ENCODE data around the gene INAVA.

INAVA gene

DNA sequence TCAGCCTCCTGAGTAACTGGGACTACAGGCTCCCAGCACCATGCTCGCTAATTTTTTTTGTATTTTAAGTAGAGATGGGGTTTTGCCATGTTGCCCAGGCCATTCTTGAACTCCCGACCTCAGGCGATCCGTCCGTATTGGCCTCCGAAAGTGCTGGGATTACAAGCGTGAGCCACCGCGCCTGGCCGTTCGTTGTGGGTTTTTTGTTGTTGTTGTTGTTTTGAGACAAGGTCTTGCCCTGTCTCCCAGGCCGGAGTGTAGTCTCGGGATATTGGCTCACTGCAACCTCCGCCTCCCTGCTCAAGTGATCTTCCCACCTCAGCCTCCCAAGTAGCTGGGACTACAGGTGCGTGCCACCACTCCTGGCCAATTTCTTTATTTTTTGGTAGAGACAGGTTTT is 4.7 kb upstream of the INAVA start:
- no peak overlapping the region for H3K9ac ChIP-seq (ENCODE audit: low read length in 2 of 2)
- H3K36me3 ChIP-seq (ENCODE audit: control insufficient read depth in 2 of 2, insufficient read depth in 2 of 2, low read length in 2 of 2), result no peaks in the 10 kb centered on the region
- H3K4me3 ChIP-seq (ENCODE audit: low read length in 2 of 2), result no peak overlapping the region
- H3K9me3 ChIP-seq (ENCODE audit: control insufficient read depth in 2 of 2, low read length in 2 of 2), result no peaks in the 10 kb centered on the region
- peaks cover 21 to 27% of the 10 kb centered on the region in 2 donors for H3K27me3 ChIP-seq (ENCODE audit: control insufficient read depth in 1 of 2, insufficient read depth in 2 of 2, low read length in 2 of 2)
- no peak overlapping the region for H3K27ac ChIP-seq (ENCODE audit: low read length)
- peaks cover 10% of the 10 kb centered on the region for H3K4me1 ChIP-seq (ENCODE audit: control insufficient read depth, insufficient read depth, low read length)

DNA sequence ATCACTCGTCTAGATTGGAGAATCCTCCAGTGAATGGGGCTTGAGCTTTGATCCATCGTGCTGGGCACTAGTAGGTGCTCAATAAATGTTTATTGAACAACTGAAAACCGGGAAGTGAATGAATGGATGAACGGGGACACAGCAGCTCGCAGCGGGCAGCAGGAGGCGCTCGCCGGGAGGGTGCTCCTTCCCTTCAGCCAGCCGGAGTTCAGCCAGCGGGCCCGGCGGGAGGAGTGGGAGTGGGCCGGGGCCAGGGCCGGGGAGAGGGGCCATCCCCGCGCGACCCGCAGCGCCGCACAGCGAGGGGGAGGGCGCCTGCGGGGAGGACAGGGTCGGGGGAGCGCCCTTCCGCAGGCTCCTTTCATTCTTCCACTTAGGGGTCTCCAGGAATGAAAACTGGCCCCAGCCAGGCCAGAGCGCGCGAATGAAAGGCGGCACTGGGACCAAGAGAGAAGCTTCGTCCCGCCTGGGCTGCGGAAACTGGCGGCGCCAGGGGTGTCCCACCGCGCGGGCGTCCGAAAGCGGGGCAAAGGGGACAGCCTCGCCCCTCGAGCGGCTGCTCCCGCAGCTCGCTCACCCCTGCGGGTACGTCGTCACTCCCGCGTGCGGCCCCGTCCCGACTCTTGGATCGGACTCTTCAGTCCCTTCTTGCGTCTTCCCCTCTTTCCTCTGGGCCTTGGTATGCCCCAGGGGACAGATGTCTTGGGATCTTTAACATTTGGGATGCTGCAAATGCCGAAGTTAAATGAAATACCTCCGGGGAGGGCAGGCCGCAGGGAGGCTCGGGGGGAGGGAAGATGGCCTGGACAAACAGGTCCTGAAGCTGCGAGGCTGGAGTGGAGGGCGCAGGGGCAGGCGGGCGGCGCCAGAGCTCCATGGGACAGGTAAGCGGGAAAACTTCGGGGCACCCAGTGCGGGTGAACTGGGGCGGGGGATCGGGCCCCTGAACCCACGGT is 3.6 kb upstream of the INAVA start:
- peaks cover 10% of the 10 kb centered on the region for H3K4me1 ChIP-seq (ENCODE audit: control insufficient read depth, insufficient read depth, low read length)
- H3K27ac ChIP-seq (ENCODE audit: low read length), result no peak overlapping the region
- no peaks in the 10 kb centered on the region for H3K36me3 ChIP-seq (ENCODE audit: control insufficient read depth in 2 of 2, insufficient read depth in 2 of 2, low read length in 2 of 2)
- H3K4me3 ChIP-seq (ENCODE audit: low read length in 2 of 2), result peak overlapping the region; percentile 60 to 70
- peak overlapping the region; percentile 32 to 36 for H3K9ac ChIP-seq (ENCODE audit: low read length in 2 of 2)
- peaks cover 21 to 27% of the 10 kb centered on the region in 2 donors for H3K27me3 ChIP-seq (ENCODE audit: control insufficient read depth in 1 of 2, insufficient read depth in 2 of 2, low read length in 2 of 2)
- H3K9me3 ChIP-seq (ENCODE audit: control insufficient read depth in 2 of 2, low read length in 2 of 2), result no peaks in the 10 kb centered on the region

DNA sequence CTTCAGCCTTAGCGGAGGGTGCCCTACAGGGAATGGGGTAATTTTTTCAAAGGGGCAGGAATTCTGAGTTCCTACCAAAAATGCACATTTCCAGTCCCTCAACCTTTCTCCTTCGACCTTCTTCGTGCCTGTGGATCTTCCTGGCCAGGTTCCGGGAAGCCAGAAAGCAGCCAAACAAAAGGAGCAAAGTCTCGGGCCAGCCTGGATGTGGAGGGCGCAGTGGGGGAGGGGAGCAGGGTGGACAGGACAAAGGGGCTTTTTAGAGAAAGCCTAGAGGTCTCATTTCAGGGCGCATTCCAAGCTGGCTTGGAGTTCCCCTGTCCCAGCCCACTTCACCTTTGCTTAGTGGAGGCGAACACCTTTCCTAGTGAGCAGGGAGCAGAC is 2.9 kb upstream of the INAVA start:
- H3K4me1 ChIP-seq (ENCODE audit: control insufficient read depth, insufficient read depth, low read length), result peaks cover 10% of the 10 kb centered on the region
- H3K4me3 ChIP-seq (ENCODE audit: low read length in 2 of 2), result peak overlapping the region in 1 of 2 donors; percentile 70
- no peak overlapping the region for H3K27ac ChIP-seq (ENCODE audit: low read length)
- H3K9ac ChIP-seq (ENCODE audit: low read length in 2 of 2), result no peak overlapping the region
- no peaks in the 10 kb centered on the region for H3K9me3 ChIP-seq (ENCODE audit: control insufficient read depth in 2 of 2, low read length in 2 of 2)
- H3K27me3 ChIP-seq (ENCODE audit: control insufficient read depth in 1 of 2, insufficient read depth in 2 of 2, low read length in 2 of 2), result peaks cover 21 to 27% of the 10 kb centered on the region in 2 donors
- no peaks in the 10 kb centered on the region for H3K36me3 ChIP-seq (ENCODE audit: control insufficient read depth in 2 of 2, insufficient read depth in 2 of 2, low read length in 2 of 2)

- Histone ChIP-seq H3K9ac (ENCODE audit: low read length in 2 of 2) (no peak overlapping the region), H3K4me3 (ENCODE audit: low read length in 2 of 2) (no peak overlapping the region), H3K4me1 (ENCODE audit: control insufficient read depth, insufficient read depth, low read length) (peaks cover 10% of the 10 kb centered on the region), H3K27me3 (ENCODE audit: control insufficient read depth in 1 of 2, insufficient read depth in 2 of 2, low read length in 2 of 2) (peaks cover 21 to 25% of the 10 kb centered on the region in 2 donors), H3K27ac (ENCODE audit: low read length) (no peak overlapping the region), H3K9me3 (ENCODE audit: control insufficient read depth in 2 of 2, low read length in 2 of 2) (no peaks in the 10 kb centered on the region), H3K36me3 (ENCODE audit: control insufficient read depth in 2 of 2, insufficient read depth in 2 of 2, low read length in 2 of 2) (no peaks in the 10 kb centered on the region)
Measured at GRCh38 chr1:200892546-200892945, 2.2 kb upstream of the INAVA start.

GRCh38 chr1:200892958-200893357 is 1.7 kb upstream of the INAVA start:
- Histone ChIP-seq H3K27ac (ENCODE audit: low read length) (no peak overlapping the region), H3K4me3 (ENCODE audit: low read length in 2 of 2) (no peak overlapping the region), H3K9me3 (ENCODE audit: control insufficient read depth in 2 of 2, low read length in 2 of 2) (no peaks in the 10 kb centered on the region), H3K27me3 (ENCODE audit: control insufficient read depth in 1 of 2, insufficient read depth in 2 of 2, low read length in 2 of 2) (peaks cover 21 to 24% of the 10 kb centered on the region in 2 donors), H3K9ac (ENCODE audit: low read length in 2 of 2) (no peak overlapping the region), H3K36me3 (ENCODE audit: control insufficient read depth in 2 of 2, insufficient read depth in 2 of 2, low read length in 2 of 2) (no peaks in the 10 kb centered on the region), H3K4me1 (ENCODE audit: control insufficient read depth, insufficient read depth, low read length) (peaks cover 10% of the 10 kb centered on the region)

GRCh38 chr1:200893411-200893901 is 1.2 kb upstream of the INAVA start:
- no peaks in the 10 kb centered on the region for H3K36me3 ChIP-seq (ENCODE audit: control insufficient read depth in 2 of 2, insufficient read depth in 2 of 2, low read length in 2 of 2)
- H3K9me3 ChIP-seq (ENCODE audit: control insufficient read depth in 2 of 2, low read length in 2 of 2), result no peaks in the 10 kb centered on the region
- no peak overlapping the region for H3K4me3 ChIP-seq (ENCODE audit: low read length in 2 of 2)
- H3K9ac ChIP-seq (ENCODE audit: low read length in 2 of 2), result no peak overlapping the region
- no peak overlapping the region for H3K27ac ChIP-seq (ENCODE audit: low read length)
- H3K4me1 ChIP-seq (ENCODE audit: control insufficient read depth, insufficient read depth, low read length), result peaks cover 10% of the 10 kb centered on the region
- peaks cover 20 to 23% of the 10 kb centered on the region in 2 donors for H3K27me3 ChIP-seq (ENCODE audit: control insufficient read depth in 1 of 2, insufficient read depth in 2 of 2, low read length in 2 of 2)

DNA sequence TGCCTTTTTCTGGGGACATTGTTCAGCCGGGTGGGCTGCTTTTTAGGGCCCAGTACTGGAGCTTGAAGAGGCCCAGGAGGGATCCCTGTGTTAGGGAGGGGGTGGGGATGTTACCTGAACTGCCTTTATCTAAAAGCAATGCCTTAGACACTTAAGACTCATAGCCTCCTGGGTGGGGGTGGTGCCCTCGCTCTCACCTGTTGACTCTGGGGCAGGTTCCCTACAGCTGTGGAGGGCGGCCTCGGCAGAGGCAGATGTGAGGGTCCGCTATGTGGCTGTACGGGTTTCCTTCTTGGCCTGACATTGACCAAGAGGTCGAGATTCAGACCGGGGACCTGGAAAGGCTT is 716 bp downstream of the INAVA start:
- peaks cover 10% of the 10 kb centered on the region for H3K4me1 ChIP-seq (ENCODE audit: control insufficient read depth, insufficient read depth, low read length)
- H3K9ac ChIP-seq (ENCODE audit: low read length in 2 of 2), result no peak overlapping the region
- peaks cover 13 to 16% of the 10 kb centered on the region in 2 donors for H3K27me3 ChIP-seq (ENCODE audit: control insufficient read depth in 1 of 2, insufficient read depth in 2 of 2, low read length in 2 of 2)
- no peaks in the 10 kb centered on the region for H3K36me3 ChIP-seq (ENCODE audit: control insufficient read depth in 2 of 2, insufficient read depth in 2 of 2, low read length in 2 of 2)
- no peak overlapping the region for H3K27ac ChIP-seq (ENCODE audit: low read length)
- H3K9me3 ChIP-seq (ENCODE audit: control insufficient read depth in 2 of 2, low read length in 2 of 2), result no peaks in the 10 kb centered on the region
- H3K4me3 ChIP-seq (ENCODE audit: low read length in 2 of 2), result peak overlapping the region in 1 of 2 donors; percentile 15

- Histone ChIP-seq H3K27ac (ENCODE audit: low read length) (no peak overlapping the region), H3K9ac (ENCODE audit: low read length in 2 of 2) (no peak overlapping the region), H3K9me3 (ENCODE audit: control insufficient read depth in 2 of 2, low read length in 2 of 2) (no peaks in the 10 kb centered on the region), H3K36me3 (ENCODE audit: control insufficient read depth in 2 of 2, insufficient read depth in 2 of 2, low read length in 2 of 2) (no peaks in the 10 kb centered on the region), H3K27me3 (ENCODE audit: control insufficient read depth in 1 of 2, insufficient read depth in 2 of 2, low read length in 2 of 2) (peaks cover 9 to 11% of the 10 kb centered on the region in 2 donors), H3K4me1 (ENCODE audit: control insufficient read depth, insufficient read depth, low read length) (peaks cover 9% of the 10 kb centered on the region), H3K4me3 (ENCODE audit: low read length in 2 of 2) (peak overlapping the region in 1 of 2 donors; percentile 15)
Measured at GRCh38 chr1:200895801-200896530, 1.3 kb downstream of the INAVA start.

DNA sequence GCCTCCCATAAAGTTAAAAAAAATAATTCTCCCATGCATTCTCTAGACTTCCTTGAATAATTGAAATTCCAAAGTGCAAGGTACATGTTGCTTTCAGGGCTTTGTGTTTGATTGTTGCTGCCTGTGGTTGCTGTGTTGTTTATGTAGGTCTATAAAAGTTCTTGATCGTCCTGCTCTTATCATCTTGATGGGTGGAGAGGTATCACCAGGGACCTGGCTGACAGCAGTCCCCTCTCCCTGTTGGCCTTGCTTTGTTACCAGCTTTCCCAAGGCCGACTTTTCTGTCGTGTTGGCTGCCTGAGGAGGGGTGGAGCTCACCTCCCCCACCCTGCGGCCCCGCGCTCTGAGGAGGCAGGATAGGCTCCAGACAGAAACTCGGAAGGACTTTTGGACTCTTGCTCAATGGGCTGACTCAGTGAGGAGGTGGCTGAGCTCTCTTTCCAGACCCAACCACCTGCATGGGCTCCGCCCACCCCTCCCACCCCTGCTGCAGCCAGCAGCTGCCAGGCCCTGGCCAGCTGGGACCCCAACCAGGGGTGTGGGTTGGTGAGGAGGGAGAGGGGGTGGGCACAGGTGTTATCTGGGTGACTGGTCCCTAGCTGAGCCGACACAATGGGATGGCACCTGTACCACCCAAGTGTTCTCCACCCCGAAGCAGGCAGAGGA is 2.0 kb downstream of the INAVA start:
- no peaks in the 10 kb centered on the region for H3K9me3 ChIP-seq (ENCODE audit: control insufficient read depth in 2 of 2, low read length in 2 of 2)
- H3K4me1 ChIP-seq (ENCODE audit: control insufficient read depth, insufficient read depth, low read length), result peaks cover 2% of the 10 kb centered on the region
- H3K27ac ChIP-seq (ENCODE audit: low read length), result no peak overlapping the region
- H3K36me3 ChIP-seq (ENCODE audit: control insufficient read depth in 2 of 2, insufficient read depth in 2 of 2, low read length in 2 of 2), result no peaks in the 10 kb centered on the region
- H3K27me3 ChIP-seq (ENCODE audit: control insufficient read depth in 1 of 2, insufficient read depth in 2 of 2, low read length in 2 of 2), result peaks cover 4 to 5% of the 10 kb centered on the region in 2 donors
- no peak overlapping the region for H3K9ac ChIP-seq (ENCODE audit: low read length in 2 of 2)
- H3K4me3 ChIP-seq (ENCODE audit: low read length in 2 of 2), result no peak overlapping the region

DNA sequence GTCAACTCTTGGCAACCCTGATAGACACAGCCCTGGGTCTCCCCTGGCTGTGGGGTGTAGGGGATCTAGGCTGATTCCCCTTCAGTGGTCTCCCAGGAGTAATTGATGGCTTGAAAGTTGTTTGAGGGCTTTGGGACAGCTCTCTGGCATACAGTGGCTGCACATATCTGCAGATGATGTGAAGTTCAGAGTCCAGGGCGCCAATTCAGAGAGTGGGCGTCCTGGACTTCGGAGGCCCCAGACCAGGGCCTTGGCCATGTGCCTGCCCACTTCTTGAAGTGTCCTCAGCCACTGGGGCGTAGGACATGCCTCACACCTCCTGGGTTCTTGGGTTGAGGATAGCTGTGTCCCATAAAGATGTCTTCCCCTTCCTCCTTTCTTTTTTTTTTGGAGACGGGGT is 2.6 kb downstream of the INAVA start:
- no peaks in the 10 kb centered on the region for H3K9me3 ChIP-seq (ENCODE audit: control insufficient read depth in 2 of 2, low read length in 2 of 2)
- H3K27ac ChIP-seq (ENCODE audit: low read length), result no peak overlapping the region
- H3K4me1 ChIP-seq (ENCODE audit: control insufficient read depth, insufficient read depth, low read length), result no peaks in the 10 kb centered on the region
- H3K4me3 ChIP-seq (ENCODE audit: low read length in 2 of 2), result no peak overlapping the region
- H3K36me3 ChIP-seq (ENCODE audit: control insufficient read depth in 2 of 2, insufficient read depth in 2 of 2, low read length in 2 of 2), result no peaks in the 10 kb centered on the region
- no peak overlapping the region for H3K9ac ChIP-seq (ENCODE audit: low read length in 2 of 2)
- peaks cover 0 to 3% of the 10 kb centered on the region in 2 donors for H3K27me3 ChIP-seq (ENCODE audit: control insufficient read depth in 1 of 2, insufficient read depth in 2 of 2, low read length in 2 of 2)

Data from stomach smooth muscle (tissue), 2 donors.